HepG2 (cell line): ENCODE results near the gene PGA5. TPM values are rescaled to one million over a fixed set of nuclear protein-coding genes. Genes with fewer than 3 reads are reported as not detected.

ENCODE experiments used
- ARHGAP35 ChIP-seq: sonication (generic); formaldehyde crosslinking; IDR thresholded peaks from 2 replicates; pipeline ENCODE4 v1.9.0; 2022; ENCODE audit warnings: mild to moderate bottlenecking, inconsistent platforms, moderate library complexity, missing genetic modification reagents, borderline replicate concordance
- FOSL1 ChIP-seq: sonication (generic); formaldehyde crosslinking; IDR thresholded peaks from 2 replicates; pipeline ENCODE4 v1.9.0; 2021; ENCODE audit warnings: missing genetic modification reagents, borderline replicate concordance
- GPN1 ChIP-seq: sonication (generic); formaldehyde crosslinking; IDR thresholded peaks from 2 replicates; pipeline ENCODE4 v1.5.1; 2020; ENCODE audit warnings: missing genetic modification reagents, borderline replicate concordance
- GZF1 ChIP-seq: sonication (generic); formaldehyde crosslinking; IDR thresholded peaks from 2 replicates; pipeline ENCODE4 v1.5.1; 2020; ENCODE audit warnings: mild to moderate bottlenecking, missing genetic modification reagents
- IRF2 ChIP-seq: IDR thresholded peaks from 2 replicates; pipeline ENCODE4 v1.6.1; 2018; ENCODE audit warnings: missing genetic modification reagents, missing compliant biosample characterization
- KMT2A ChIP-seq: sonication (generic); formaldehyde crosslinking; IDR thresholded peaks from 2 replicates; pipeline ENCODE4 v1.4.0; 2020; ENCODE audit warnings: missing genetic modification reagents
- MLLT10 ChIP-seq: sonication (generic); formaldehyde crosslinking; IDR thresholded peaks from 2 replicates; pipeline ENCODE4 v1.4.0; 2020; ENCODE audit warnings: missing genetic modification reagents
- ZNF274 ChIP-seq: sonication (generic); formaldehyde crosslinking; IDR thresholded peaks from 2 replicates; pipeline ENCODE4 v1.5.1; 2020; ENCODE audit warnings: mild to moderate bottlenecking, missing genetic modification reagents
- ZNF678 ChIP-seq: sonication (generic); formaldehyde crosslinking; IDR thresholded peaks from 2 replicates; pipeline ENCODE4 v1.4.0; 2020; ENCODE audit warnings: mild to moderate bottlenecking, missing genetic modification reagents
- polyA plus RNA-seq, 8 experiments: library from polyadenylated mRNA; depleted of rRNA in 3 of 8; stranded (reverse) in 7 of 8; unstranded in 1 of 8; fragments of >200 nt; fragmentation: Illumina TruSeq in 4 of 8; extraction: Trizol in 4 of 8; gene quantifications; 2 replicates each; pipeline versions ENCODE4 v1.2.1 to v1.2.3, GENCODE V29; 2011 to 2016; ENCODE audit warnings: low read depth in 4 of 8, missing spikeins in 1 of 8, mixed read lengths in 1 of 8; ENCODE audit not compliant: insufficient read depth in 1 of 8
- total RNA-seq, 5 experiments: library from RNA; depleted of rRNA; stranded (reverse); fragments of >200 nt; fragmentation: Illumina TruSeq; extraction: Trizol; gene quantifications; 2 replicates each; pipeline ENCODE4 v1.2.3, GENCODE V29; 2016; ENCODE audit warnings: low read depth in 1 of 5
- TF ChIP-seq, protein P1 (sequence below): sonication (generic); formaldehyde crosslinking; IDR thresholded peaks from 2 replicates; pipeline ENCODE4 v1.5.1; 2020; ENCODE audit warnings: missing genetic modification reagents, mild to moderate bottlenecking, borderline replicate concordance
- TF ChIP-seq, protein P2 (sequence below): IDR thresholded peaks from 2 replicates; pipeline ENCODE4 v1.6.1; 2016; ENCODE audit warnings: mild to moderate bottlenecking, missing biosample characterization, missing genetic modification reagents
- TF ChIP-seq, protein P3 (sequence below): sonication (generic); formaldehyde crosslinking; IDR thresholded peaks from 2 replicates; pipeline ENCODE4 v1.8.0; 2022; ENCODE audit warnings: missing genetic modification reagents, mild to moderate bottlenecking, moderate library complexity, borderline replicate concordance
- TF ChIP-seq, protein P4 (sequence below): sonication (generic); formaldehyde crosslinking; IDR thresholded peaks from 2 replicates; pipeline ENCODE4 v1.8.1; 2023; ENCODE audit warnings: mild to moderate bottlenecking, inconsistent platforms, moderate library complexity, missing genetic modification reagents, borderline replicate concordance
- TF ChIP-seq, protein P5 (sequence below): sonication (generic); formaldehyde crosslinking; IDR thresholded peaks from one replicate; pipeline ENCODE4 v1.5.1; 2020; ENCODE audit warnings: mild to moderate bottlenecking, missing genetic modification reagents; ENCODE audit errors: not compliant biosample characterization

The PGA5 gene
- total and polyA plus RNA-seq, 2 of the 13 experiments (the other 11 are each of a cell fraction or from before 2014, with no cell fraction given): not detected

DNA sequence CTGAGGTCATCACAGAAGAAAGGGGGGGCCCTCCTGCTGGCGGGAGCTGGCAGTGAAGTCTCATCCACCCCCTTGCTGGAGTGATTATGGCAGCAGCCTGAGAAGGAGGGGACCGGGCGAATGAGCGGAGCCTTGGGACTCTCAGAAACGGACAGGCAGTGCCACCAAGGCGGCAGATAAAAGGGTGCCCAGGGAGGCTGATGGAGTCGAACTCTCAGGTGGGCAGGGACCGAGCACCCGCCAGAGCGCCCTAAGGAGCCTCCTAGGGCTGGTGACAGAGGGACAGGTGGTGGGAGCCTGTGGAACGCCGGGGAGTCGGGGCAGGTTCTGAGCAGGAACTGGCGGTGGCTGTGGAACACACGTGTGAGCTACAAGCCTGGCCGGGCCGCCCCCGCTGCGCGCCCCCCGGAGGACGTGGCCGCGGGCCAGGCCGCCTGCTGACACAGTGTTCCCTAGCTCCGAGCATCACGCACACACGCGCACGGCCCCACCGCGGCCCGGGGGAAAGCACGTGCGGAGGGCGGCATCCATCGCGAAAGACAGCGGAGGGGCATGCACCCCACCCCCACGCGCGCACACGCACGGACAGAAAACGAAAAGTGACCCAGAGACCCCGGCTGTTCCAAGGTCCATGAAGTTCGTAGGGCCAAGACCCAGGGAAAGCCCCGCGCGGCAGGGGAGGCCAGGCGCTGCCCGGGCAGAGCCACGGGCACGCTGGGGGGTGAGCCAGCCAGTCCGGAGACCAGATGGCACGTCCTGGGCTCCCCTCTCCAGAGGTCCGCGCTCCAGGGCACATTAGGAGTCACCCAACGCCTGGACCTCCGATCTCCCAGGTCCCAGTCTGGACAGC is 53.1 kb downstream of the PGA5 start (continued):
- TF ChIP-seq, protein P1, sequence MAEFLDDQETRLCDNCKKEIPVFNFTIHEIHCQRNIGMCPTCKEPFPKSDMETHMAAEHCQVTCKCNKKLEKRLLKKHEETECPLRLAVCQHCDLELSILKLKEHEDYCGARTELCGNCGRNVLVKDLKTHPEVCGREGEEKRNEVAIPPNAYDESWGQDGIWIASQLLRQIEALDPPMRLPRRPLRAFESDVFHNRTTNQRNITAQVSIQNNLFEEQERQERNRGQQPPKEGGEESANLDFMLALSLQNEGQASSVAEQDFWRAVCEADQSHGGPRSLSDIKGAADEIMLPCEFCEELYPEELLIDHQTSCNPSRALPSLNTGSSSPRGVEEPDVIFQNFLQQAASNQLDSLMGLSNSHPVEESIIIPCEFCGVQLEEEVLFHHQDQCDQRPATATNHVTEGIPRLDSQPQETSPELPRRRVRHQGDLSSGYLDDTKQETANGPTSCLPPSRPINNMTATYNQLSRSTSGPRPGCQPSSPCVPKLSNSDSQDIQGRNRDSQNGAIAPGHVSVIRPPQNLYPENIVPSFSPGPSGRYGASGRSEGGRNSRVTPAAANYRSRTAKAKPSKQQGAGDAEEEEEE: peak; percentile 76; the same call in 1 of the 2 replicates
- TF ChIP-seq GPN1 (CRISPR knock-in tag) (no peak), FOSL1 (no peak; the same call in 1 of the 2 replicates), ARHGAP35 (CRISPR knock-in tag) (0 out of 2 replicates have a peak, but pooled peaks have one; percentile 45), ZNF274 (CRISPR knock-in tag) (no peak), ZNF678 (no peak), MLLT10 (CRISPR knock-in tag) (no peak), IRF2 (CRISPR knock-in tag) (no peak), KMT2A (0 out of 2 replicates have a peak, but pooled peaks have one; percentile 65), GZF1 (CRISPR knock-in tag) (no peak)
- TF ChIP-seq, protein P2, sequence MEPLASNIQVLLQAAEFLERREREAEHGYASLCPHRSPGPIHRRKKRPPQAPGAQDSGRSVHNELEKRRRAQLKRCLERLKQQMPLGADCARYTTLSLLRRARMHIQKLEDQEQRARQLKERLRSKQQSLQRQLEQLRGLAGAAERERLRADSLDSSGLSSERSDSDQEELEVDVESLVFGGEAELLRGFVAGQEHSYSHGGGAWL: peak; percentile 55
- TF ChIP-seq, protein P3, sequence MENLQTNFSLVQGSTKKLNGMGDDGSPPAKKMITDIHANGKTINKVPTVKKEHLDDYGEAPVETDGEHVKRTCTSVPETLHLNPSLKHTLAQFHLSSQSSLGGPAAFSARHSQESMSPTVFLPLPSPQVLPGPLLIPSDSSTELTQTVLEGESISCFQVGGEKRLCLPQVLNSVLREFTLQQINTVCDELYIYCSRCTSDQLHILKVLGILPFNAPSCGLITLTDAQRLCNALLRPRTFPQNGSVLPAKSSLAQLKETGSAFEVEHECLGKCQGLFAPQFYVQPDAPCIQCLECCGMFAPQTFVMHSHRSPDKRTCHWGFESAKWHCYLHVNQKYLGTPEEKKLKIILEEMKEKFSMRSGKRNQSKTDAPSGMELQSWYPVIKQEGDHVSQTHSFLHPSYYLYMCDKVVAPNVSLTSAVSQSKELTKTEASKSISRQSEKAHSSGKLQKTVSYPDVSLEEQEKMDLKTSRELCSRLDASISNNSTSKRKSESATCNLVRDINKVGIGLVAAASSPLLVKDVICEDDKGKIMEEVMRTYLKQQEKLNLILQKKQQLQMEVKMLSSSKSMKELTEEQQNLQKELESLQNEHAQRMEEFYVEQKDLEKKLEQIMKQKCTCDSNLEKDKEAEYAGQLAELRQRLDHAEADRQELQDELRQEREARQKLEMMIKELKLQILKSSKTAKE (CRISPR knock-in tag): no peak
- TF ChIP-seq, protein P4, sequence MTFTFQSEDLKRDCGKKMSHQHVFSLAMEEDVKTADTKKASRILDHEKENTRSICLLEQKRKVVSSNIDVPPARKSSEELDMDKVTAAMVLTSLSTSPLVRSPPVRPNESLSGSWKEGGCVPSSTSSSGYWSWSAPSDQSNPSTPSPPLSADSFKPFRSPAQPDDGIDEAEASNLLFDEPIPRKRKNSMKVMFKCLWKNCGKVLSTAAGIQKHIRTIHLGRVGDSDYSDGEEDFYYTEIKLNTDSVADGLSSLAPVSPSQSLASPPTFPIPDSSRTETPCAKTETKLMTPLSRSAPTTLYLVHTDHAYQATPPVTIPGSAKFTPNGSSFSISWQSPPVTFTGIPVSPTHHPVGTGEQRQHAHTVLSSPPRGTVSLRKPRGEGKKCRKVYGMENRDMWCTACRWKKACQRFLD (CRISPR knock-in tag): 0 out of 2 replicates have a peak, but pooled peaks have one; percentile 25
- TF ChIP-seq, protein P5, sequence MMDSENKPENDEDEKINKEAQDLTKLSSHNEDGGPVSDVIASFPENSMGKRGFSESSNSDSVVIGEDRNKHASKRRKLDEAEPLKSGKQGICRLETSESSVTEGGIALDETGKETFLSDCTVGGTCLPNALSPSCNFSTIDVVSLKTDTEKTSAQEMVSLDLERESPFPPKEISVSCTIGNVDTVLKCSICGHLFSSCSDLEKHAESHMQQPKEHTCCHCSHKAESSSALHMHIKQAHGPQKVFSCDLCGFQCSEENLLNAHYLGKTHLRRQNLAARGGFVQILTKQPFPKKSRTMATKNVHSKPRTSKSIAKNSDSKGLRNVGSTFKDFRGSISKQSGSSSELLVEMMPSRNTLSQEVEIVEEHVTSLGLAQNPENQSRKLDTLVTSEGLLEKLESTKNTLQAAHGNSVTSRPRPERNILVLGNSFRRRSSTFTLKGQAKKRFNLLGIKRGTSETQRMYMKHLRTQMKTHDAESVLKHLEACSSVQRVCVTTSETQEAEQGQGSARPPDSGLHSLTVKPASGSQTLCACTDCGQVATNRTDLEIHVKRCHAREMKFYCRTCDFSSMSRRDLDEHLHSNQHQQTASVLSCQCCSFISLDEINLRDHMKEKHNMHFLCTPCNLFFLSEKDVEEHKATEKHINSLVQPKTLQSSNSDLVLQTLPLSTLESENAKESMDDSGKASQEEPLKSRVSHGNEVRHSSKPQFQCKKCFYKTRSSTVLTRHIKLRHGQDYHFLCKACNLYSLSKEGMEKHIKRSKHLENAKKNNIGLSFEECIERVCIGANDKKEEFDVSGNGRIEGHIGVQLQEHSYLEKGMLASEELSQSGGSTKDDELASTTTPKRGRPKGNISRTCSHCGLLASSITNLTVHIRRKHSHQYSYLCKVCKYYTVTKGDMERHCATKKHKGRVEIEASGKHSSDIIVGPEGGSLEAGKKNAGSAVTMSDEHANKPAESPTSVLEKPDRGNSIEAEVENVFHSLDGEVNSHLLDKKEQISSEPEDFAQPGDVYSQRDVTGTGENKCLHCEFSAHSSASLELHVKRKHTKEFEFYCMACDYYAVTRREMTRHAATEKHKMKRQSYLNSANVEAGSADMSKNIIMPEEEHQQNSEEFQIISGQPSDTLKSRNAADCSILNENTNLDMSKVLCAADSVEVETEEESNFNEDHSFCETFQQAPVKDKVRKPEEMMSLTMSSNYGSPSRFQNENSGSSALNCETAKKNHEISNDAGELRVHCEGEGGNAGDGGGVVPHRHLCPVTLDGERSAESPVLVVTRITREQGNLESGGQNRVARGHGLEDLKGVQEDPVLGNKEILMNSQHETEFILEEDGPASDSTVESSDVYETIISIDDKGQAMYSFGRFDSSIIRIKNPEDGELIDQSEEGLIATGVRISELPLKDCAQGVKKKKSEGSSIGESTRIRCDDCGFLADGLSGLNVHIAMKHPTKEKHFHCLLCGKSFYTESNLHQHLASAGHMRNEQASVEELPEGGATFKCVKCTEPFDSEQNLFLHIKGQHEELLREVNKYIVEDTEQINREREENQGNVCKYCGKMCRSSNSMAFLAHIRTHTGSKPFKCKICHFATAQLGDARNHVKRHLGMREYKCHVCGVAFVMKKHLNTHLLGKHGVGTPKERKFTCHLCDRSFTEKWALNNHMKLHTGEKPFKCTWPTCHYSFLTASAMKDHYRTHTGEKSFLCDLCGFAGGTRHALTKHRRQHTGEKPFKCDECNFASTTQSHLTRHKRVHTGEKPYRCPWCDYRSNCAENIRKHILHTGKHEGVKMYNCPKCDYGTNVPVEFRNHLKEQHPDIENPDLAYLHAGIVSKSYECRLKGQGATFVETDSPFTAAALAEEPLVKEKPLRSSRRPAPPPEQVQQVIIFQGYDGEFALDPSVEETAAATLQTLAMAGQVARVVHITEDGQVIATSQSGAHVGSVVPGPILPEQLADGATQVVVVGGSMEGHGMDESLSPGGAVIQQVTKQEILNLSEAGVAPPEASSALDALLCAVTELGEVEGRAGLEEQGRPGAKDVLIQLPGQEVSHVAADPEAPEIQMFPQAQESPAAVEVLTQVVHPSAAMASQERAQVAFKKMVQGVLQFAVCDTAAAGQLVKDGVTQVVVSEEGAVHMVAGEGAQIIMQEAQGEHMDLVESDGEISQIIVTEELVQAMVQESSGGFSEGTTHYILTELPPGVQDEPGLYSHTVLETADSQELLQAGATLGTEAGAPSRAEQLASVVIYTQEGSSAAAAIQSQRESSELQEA: no peak
